HG02840 (cell line): ENCODE results near the gene SLITRK5.

Experiments
- ATAC-seq: cut with Tn5 transposase; IDR thresholded peaks from one replicate; pipeline ENCODE4 v1.9.1; 2021; ENCODE audit warnings: mild to moderate bottlenecking, moderate library complexity, moderate number of reproducible peaks; ENCODE audit not compliant: unreplicated experiment, low FRiP score

Gene SLITRK5

DNA sequence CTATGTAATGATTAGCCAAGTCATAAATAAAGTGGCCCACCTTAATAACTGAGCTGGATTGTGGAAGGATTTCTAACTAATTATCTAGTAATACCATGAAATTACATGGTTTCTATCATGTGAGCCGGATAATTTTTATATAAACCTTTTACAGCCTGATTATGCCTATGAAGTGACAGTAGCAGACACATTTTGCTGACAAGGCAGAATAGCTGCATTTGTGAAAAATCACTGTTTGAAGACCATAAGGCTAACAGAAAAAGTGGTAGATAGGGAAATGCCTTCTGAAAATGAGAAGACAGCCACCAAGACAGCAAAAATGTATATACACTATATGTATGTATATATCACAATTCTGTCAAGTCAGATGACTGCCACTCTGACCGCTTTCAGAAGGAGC is 27.1 kb downstream of the SLITRK5 start:
- no peak for ATAC-seq

DNA sequence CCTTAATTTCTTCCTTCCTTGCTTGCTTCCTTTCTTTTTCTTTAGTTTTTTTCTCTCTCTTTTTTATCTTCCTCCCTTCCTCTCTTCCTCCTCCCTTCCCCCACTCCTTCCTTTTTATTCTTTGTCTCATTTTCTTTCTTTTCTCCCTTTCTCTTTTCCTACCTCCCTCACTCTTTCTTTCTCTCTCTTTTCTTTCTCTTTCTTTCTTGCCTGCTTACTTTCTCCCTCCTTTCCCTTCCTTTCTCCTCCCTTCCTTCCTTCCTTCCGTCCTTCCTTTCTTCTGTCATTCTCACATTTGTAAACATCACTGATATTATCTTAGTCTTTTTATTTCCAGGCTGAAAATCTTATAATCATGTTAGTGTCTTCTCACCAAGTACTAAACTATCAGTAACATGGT is 38.8 kb downstream of the SLITRK5 start:
- ATAC-seq: no peak

DNA sequence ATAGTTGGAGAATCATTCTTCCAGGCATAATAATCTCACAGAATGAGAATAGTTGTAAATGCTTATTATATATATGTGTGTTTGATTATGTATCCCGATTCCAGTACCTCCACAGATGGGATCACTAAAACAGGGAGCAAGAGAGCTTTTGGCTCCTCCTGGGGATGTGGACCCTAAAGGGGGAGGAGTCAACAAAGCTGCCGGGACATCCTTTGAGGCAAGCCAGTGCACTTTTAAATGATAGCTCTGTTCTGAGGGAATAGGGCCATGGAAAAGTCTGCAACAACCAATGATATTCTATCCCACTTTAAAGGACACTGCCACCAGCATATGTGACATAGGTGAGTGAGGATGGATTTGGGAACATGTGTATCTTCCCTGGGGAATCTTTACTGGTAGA is 40.8 kb downstream of the SLITRK5 start:
- ATAC-seq: no peak
